CD4-positive, alpha-beta T cell treated with Interferon gamma for 1 hour (primary cell): Measurements from ENCODE around the gene TAS2R31.
"Not testable (repeated sequence)": the region's sequence is repeated elsewhere in the genome, so short reads cannot be mapped to it uniquely, and the experiment has no call there.

Experiments
- DNase-seq: peaks from one replicate; pipeline ENCODE4 v3.0.0-alpha.2; 2020

TAS2R31 gene, protein sequence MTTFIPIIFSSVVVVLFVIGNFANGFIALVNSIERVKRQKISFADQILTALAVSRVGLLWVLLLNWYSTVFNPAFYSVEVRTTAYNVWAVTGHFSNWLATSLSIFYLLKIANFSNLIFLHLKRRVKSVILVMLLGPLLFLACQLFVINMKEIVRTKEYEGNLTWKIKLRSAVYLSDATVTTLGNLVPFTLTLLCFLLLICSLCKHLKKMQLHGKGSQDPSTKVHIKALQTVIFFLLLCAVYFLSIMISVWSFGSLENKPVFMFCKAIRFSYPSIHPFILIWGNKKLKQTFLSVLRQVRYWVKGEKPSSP

DNA sequence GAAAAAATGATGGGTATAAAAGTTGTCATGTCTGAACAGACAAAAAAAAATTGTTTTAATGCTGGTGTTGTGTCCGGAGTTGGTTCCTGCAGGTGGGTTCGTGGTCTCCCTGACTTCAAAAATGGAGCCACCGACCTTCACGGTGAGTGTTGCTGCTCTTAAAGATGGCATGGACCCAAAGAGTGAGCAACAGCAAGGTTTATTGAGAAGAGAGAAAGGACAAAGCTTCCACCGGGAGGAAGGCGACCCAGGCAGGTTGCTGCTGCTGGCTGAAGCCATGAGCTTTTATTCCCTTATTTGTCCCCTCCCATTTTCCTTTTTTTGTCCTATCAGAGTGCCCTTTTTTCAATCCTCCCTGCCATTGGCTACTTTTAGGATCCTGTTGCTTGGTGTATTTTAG is at the start of gene TAS2R31:
TAS2R31 (minus strand) TSS at position 101 of the 400 bp plus-strand sequence; CDS start at position 29, 72 bp downstream.
- no peak for DNase-seq

DNA sequence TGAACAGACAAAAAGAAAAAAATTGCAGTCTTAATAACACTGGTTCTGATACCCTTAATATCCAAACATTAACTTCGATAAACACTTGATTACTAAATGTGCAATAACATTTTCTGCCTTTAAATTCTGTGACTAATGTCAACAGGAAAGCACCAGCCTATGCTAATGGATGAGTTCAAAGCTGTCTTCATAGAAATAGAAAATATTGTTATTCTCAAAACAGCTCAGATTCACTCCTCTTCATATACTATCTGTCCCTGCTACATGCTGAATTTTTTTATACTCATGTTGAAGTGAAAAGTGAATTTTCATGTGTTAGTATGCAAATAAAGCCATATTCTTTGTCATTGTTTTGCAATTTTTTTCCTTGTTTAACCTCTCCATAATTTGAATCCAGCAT is 47.0 kb upstream of the TAS2R31 start:
- no peak for DNase-seq

DNA sequence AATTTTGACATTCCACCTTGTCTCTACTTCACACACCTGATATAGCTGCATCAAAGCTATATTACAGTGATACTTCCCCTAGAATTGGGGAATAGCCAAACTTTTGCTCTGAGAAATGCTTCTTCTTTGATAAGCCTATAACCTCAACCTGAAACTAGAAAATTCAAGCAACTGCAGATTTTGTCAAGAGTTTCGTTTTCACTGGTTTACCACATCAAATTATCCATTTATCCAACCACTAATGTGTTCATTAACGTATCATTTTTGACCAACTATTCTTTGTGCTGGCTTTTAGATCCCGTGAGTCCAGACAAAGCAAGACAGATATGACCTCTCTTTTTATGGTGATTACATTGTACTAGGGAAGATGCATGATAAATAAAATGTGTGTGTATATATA is 44.4 kb upstream of the TAS2R31 start:
- DNase-seq = no peak

DNA sequence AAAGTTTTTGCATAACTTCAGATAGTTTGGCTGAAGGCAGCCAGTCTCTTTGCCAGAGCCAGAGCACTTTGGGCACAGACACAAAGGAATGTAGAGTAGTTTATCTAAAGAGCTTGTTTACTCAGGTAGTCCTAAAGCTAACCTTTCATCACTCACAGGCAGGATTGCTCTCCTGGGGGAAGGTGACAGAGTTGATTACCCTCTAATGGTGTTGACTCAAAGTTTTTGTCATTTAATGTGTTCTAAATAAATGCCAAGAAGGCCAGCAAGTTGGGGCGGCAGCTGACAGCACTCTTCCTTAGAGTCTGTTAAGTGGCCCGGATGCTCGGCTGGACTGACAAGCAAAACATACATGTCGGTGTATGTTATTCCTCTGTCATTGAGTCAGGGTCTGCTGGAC is 40.2 kb upstream of the TAS2R31 start:
- DNase-seq = no peak

DNA sequence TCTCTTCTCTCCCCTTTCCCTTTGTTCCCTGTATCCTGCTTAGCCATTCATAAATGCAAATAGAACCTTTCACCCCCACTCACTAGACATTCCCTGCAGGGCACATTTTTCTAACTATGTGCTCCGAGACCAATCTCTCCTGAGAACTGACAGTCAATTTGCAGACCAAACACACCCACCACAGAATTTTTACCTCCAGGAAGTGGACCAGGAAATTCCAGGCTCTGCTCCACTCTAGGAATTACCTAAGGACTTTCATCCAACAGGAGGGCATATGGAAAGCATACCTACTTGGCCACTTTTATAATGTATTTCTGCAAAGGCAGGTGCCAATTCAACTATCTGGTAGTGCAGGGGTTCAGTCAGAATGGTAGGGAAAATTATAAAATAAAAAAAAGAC is 39.8 kb upstream of the TAS2R31 start:
- DNase-seq = no peak

DNA sequence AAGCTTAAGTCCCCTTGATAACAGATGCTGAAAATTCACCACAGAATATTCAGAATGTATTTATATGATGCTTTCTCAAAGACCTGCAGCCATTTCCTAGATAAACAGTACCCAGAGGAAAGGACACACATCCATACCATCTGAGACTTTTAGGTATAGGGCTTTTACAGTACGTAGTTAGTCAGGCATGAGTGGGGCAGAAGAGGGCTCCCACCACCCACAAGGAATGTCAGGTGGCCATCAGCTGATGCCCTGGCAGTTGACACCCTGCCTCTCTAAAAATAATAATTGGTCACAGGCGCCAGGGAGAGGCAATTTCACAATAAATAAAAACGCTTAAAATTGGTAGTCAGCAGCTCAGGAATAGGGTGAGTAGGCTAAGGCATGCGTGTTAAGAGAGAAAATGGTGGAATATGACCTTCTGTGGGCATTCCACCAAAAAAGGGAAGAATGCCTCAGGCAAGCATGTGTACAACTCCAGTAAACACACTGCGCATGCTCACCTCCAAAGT is 38.7 kb upstream of the TAS2R31 start:
- no peak for DNase-seq

DNA sequence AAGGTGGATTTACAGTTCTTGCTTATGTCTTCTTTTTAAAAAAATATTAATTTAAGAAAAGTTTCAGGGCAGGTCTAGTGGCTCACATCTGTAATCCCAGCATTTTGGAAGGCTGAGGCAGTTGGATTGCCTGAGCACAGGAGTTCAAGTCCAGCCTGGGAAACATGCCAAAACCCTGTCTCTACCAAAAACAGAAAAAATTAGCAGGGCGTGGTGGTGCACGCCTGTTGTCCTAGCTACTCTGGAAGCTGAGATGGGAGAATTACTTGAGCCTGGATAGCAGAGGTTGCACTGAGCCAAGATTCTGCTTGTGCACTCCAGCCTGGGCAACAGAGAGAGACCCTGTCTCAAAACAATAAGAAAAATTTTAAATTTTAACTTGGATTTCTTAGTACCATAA is 36.3 kb upstream of the TAS2R31 start:
- no peak for DNase-seq

DNA sequence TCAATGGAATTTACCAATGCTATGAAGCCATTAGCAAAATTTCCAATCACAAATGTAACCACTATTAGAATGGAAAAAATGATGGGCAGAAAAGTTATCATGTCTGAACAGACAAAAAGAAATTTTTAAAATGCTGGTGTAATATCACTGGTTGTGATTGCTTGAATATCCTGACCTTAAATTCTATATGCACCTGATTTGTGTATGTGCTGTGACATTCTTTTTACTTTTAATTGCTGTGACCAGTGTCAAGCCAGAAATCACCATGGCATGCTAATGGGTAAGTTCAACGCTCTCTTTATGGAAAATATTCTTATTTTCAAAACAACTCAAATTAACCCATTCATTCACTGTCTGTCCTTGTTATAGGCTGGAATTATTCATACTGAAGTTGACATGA is 31.0 kb upstream of the TAS2R31 start, which contains the start of gene TAS2R46:
TAS2R46 (minus strand) TSS at position 101 of the 400 bp plus-strand sequence; CDS start at position 101, 0 bp downstream.
- DNase-seq = not testable (repeated sequence)

DNA sequence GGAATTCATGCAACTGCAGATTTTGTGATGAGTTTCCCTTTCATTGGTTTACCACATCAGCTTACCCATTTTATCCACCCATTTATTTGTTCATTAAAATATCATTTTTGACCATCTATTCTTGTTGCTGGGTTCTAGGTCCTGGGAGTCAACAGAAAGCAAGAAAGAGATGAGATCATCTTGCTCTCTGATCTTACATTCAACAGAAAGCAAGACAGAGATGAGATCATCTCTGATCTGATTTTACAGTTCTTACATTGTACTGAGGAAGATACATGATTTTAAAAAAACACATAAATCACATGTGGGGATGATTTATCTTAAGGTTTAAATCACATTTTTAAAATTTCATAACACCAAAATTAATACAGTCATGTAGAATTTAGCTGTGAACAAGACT is 28.6 kb upstream of the TAS2R31 start:
- no peak for DNase-seq

DNA sequence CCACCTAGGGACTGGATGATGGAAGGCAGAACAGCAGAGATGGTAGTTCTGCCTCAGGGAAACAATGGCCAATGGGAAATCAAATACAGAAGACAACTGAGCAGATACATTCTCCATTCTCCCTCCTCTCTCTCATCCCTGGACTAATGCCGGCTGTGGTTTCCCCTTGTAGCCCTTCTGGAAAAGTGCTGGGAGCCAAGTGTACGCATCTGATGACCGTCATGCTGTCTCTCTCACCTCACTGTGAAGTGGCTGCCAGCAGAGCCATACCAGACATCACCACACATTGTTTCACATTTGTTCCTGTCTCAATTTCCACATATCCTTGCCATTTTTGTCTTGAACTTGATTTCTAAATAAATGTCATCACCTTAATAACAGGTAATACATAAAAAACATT is 27.8 kb upstream of the TAS2R31 start:
- no peak for DNase-seq

DNA sequence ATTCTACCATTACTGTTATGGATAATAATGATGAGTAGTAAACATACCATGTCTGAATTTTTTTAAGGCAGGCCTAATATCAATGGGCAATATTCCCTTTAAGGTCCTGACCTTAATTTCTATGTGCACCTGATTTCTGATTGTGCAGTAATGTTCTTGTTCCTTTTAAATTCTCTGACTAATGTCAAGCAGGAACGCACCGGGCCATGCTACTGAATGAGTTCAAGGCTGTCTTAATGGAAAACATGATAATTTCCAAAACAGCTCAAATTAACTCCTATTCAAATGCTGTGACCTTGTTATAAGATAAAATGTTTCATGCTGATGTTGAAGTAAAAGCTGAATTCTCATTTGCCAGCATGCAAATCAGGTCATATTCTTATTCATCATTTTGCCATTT is 24.1 kb upstream of the TAS2R31 start:
- DNase-seq = no peak

DNA sequence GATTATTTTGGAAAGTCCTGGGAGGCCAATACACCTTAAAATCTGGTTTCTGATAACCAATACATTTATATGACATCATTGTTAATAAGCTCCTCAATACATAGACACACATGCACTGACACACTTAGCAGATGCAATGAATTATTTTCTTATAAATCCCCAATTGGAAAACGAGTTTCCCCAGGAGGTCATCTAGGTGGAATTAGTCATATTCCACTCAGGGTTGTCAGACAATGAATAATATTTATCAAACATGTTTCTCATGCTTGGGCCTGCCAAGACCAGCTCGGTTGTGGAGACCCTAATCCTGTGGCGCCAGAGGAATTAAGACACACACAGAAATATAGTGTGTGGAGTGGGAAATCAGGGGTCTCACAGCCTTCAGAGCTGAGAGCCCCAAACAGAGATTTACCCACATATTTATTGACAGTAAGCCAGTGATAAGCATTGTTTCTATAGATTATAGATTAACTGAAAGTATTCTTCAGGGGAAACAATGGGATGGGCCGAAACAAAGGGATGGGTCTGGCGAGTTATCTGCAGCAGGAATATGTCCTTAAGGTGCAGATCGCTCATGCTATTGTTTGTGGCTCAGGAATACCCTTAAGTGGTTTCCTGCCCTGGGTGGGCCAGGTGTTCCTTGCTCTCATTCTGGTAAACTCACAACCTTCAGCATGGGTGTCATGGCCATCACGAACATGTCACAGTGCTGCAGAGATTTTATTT is 18.8 kb upstream of the TAS2R31 start:
- not testable (repeated sequence) for DNase-seq

DNA sequence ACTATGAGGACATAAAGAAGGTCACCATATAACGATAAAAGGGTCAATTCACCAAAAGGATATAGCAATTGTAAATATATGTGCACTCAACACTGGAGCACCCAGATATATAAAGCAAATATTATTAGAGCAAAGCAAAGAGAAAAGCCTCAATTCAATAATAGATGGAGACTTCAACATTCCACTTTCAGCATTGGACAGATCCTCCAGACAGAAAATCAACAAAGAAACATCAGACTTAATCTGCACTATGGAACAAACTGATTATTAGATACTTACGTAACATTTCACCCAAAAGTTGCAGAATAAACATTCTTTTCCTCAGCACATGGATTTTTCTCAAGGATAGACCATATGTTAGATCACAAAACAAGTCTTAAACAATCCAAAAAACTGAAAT is 10.2 kb upstream of the TAS2R31 start:
- DNase-seq = not testable (repeated sequence)

DNA sequence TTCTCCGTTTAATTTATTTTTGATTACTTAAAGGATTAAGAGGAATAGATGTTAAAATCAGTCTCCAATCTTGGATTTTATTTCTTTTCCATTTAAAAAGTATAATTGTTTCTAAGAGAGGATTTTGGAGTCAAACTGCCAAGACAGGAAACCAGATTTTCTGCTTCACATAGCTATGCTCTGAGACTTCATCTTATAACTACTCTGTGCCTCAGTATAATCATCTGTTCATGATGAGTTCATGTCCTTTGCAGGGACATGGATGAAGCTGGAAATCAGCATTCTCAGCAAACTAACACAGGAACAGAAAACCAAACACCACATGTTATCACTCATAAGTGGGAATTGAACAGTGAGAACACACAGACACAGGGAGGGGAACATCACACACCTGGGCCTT is 9.0 kb upstream of the TAS2R31 start:
- DNase-seq = no peak

DNA sequence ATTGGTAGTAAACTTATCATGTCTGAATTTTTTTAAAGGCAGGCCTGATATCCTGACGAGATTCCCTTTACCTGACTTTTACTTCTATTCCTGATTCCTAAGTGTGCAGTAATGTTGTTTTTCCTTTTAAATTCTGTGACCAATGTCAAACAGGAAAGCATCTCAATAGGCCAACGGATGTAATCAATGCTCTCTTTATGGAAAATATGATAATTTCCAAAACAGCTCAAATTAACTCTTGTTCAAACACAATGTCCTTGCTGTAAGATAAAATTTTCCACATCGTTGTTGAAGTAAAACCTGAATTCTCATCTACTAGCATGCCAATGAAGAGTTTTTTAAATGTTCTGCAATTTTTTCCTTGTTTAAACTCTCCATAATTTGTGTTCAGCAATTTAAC is 8.0 kb upstream of the TAS2R31 start:
- no peak for DNase-seq

DNA sequence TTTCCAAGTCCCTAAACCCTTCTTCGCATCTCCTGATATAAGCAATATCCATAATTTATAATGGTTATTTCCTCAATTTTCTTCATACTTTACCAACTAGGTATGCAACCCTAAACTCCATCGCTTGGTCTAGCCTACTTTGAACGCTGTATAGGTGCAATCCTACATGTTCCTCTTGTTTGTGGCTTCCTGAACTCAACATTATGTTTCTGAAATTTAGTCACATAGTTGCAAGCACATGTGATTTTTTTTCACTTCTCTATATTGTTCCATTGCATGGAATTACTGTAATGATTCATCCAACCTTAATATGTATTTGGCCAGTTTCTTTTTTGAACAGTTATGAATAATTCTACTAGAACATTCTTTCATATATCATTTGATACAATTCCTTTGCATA is 2.8 kb upstream of the TAS2R31 start:
- not testable (repeated sequence) for DNase-seq

DNA sequence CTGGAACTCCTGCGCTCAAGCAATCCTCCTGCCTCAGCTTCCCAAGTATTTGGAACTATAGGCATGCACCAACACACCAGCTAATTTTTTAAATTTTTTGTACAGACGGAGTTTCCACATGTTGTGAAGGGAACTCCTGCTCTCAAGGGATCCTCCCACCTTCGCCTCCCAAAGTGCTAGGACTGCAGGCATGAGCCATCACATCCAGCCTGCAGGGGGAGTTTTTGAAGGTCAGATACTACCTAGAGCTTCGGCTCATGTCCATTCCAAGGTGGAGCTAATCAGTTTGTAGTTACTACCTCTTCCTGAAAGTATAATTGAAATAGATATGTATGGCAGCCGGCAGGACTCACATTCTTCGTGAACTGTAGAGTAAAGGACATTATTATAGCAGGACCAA is 5.1 kb downstream of the TAS2R31 start:
- no peak for DNase-seq

DNA sequence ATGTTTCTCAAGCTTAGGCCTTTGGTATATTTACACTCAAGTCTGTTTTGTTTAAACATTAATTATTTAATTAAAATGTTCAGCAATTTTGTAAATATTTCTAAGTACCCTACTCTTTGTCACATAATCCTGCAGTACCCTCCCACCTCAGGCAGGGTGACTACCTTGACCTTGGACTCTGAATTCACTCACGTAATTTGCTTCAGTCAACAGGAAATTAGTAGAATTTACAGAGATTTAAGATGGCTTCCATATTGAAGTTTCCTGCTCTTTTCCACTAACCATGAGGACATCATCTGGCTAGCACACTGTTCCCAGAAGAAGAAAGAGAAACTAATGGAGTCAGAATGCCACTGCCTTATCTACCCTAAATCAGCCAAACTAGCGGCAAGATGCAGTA is 7.8 kb downstream of the TAS2R31 start:
- DNase-seq = no peak

DNA sequence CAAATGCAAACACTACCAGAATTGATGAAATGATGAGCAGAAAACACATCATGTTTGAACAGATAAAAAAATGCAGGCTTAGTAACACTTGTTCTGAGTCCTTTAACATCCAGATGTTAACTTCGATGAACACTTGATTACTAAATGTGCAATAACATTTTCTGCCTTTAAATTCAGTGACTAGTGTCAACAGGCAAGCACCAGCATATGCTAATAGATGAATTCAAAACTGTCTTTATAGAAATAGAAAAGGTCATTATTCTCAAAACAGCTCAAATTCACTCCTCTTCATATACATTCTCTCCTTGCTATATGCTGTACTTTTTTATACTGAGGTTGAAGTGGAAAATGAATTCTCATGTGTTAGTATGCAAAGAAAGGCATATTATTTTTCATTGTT is 8.7 kb downstream of the TAS2R31 start, which contains the start of gene TAS2R19:
TAS2R19 (minus strand) TSS at position 101 of the 400 bp plus-strand sequence; CDS start at position 52, 49 bp downstream.
- no peak for DNase-seq

DNA sequence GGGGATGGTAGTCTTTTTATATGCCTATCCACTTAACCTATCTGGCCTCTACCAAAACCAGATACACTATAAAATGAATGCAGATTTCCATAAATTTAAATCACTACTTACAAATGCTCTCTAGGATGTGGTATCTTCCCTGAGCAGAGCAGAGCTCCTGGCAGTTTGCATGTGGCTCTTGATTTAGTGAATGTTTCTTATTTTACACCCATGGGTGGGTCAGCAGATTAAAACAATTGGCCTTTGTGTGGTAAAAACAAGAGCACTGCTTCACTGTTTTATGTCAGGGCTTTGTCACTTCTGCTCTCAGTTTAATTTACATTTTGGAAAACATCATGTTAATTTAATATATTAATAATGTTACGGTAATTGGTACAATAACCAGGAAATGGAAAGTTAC is 14.3 kb downstream of the TAS2R31 start:
- no peak for DNase-seq

DNA sequence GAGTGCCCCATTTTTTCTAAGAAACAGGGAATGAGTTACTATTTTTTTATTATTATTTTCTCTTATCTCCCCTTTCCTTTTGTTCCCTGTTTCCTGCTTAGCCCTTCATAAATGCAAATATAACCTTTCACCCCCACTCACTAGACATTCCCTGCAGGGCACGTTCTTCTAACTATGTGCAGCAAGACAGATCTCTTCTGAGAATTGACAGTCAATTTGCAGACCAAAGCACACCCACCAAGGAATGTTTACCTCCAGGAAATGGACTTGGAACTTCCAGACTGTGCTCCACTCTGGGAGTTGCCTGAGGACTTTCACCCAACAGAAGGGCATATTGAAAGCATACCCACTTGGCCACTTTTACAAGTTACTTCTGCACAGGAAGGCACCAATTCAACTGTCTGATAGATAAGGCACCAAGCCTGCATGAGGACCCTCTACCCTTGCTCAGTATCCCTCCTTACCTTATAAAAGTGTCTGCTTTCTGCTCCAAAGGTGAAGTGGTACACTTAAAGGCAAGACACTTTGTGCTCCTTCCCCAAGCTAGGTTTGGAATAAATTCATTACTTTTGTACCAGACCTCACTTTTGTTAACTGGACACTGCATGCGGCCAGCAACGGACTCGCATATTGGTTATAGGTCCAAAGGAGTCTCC is 15.3 kb downstream of the TAS2R31 start:
- DNase-seq = no peak

DNA sequence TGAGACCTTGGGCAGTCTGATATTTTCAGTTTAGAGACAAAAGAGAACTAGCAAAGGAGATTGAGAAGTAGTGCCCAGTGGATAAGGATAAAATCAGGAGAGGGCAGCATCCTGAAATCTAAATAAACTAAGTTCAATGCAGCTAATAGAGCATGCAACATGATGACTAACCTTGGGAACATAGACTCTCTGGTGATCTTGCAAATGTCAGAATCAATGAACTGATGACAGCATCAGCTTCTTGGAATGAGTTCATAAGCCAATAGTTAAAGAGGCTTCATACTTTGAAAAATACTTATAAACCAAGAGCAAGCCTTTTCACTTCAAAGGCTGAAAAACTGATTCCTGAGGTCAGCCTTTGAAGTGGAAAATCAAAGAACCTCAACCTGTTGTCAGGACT is 17.0 kb downstream of the TAS2R31 start:
- no peak for DNase-seq

DNA sequence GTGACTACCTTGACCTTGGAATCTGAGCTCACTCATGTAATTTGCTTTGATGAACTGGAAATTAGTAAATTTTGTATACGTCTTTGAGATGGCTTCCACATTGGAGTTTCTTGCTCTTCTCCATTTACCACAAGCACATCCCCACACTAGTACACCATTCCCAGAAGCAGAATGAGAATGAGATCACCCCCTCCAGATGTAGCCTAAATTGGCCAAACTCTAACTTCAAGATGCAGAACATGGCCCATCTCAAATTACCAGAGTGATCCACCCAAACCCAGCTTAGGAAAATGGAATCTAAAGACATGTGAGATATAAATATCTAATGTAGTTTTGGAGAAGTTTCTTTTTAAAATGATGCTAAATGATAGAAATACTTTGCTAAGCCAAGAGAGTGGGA is 23.6 kb downstream of the TAS2R31 start:
- DNase-seq = no peak

DNA sequence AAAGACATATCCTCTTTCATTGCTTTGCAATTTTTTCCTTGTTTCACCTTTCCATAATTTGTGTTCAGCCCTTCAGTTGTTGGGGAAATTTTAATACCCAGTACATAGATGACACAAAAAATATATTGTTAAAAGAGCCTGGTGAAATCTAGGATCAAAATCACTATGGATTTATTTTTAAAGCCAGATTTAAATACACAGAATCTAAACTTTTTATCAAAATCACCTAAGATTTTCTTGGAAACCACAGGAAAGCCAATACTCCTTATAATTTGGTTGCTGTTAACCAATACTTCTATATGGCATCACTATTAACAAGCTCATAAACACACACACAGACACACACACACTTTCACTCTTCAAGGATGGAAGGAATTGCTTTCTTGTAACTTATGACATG is 33.0 kb downstream of the TAS2R31 start, which contains the start of gene TAS2R20:
TAS2R20 (minus strand) TSS at position 101 of the 400 bp plus-strand sequence. CDS start 429 bp downstream, outside the sequence.
- no peak for DNase-seq
